ENCODE results near the gene LIME1. TPM values are rescaled to one million over a fixed set of nuclear protein-coding genes. Genes with fewer than 3 reads are reported as not detected.

LIME1 gene
- total and polyA plus RNA-seq, 9 of the 15 experiments (the other 6 are each of a cell fraction or from before 2014, with no cell fraction given) = 0.11 to 17.1 (median 2.8) TPM; not detected in 2

DNA sequence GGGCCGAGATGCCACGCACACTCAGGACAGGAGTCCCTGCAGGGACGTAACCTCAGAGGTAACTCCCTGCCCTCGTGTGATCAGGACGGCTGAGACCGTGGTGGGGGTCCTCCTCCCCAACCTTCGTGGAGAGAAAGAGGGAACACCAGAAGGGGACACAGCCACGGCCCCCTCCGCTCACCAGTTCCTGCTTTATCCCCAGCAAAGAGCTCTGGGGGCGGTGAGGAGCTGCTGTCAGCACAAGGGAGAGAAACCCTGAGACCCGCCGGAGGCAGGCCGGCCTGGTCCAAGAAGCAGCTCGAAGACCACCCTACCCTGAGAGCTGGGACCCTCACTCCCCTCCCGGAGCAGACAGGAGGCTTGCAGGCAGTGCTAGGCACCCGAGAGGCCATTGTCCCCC is 47.5 kb downstream of the LIME1 start:
- intact Hi-C loops (cut with micrococcal nuclease) (loop anchor here (10.0 kb wide), 2 partner anchors 79 to 191 kb away; partner anchors contain the start of genes ARFRP1, SAMD10 and ZGPAT), in situ Hi-C loops (cut with MboI) (no loop called here)
- Histone ChIP-seq H3K27ac (ENCODE audit: extremely low read depth, low read depth, low read length) (no peak overlapping the region), H3K36me3 (ENCODE audit: control insufficient read depth, insufficient read depth, low read length) (no peaks in the 10 kb centered on the region), H3K27me3 (ENCODE audit: control insufficient read depth in 2 of 2, insufficient read depth in 2 of 2, low read length in 2 of 2) (no peaks in the 10 kb centered on the region), H3K9me3 (replicated peaks; ENCODE audit: control insufficient read depth, insufficient read depth, low read depth, low read length) (no peaks in the 10 kb centered on the region), H3K4me2 (ENCODE audit: insufficient read depth, low read length) (no peak overlapping the region), H3K9me1 (ENCODE audit: control insufficient read depth, insufficient read depth, low read length) (no peaks in the 10 kb centered on the region), H4K20me1 (replicated peaks; ENCODE audit: control insufficient read depth, insufficient read depth, low read length) (no peaks in the 10 kb centered on the region), H2AFZ (ENCODE audit: low read depth, low read length) (no peak overlapping the region), H3K4me3 (no peak overlapping the region), H3K4me1 (replicated peaks in 1 of 2; ENCODE audit: control insufficient read depth in 2 of 2, insufficient read depth in 2 of 2, low read length in 2 of 2) (peaks cover 0 to 19% of the 10 kb centered on the region in 2 experiments; a peak in 2 of 5 replicates), H3K9ac (ENCODE audit: insufficient read depth in 1 of 2, low read depth in 2 of 2, low read length in 2 of 2) (peak overlapping the region in 1 of 2 experiments; percentile 19; a peak in 2 of 4 replicates), H3K79me2 (ENCODE audit: control insufficient read depth, insufficient read depth, low read length) (no peaks in the 10 kb centered on the region)
- 28% methylated on average over 13 of the region's 16 CpGs for WGBS (ENCODE audit: insufficient coverage, low coverage, missing lambda C conversion rate)
- DNase-seq (ENCODE audit: extremely low read depth in 1 of 4, low spot score in 3 of 4) (no peak), FAIRE-seq (no peak), ATAC-seq (no peak)
- BruUV-seq (replicated peaks) = no TSS peak
- CTCF ChIA-PET (ENCODE audit: low intra/inter-chr PET ratio) = no interaction called here
- POLR2A ChIA-PET = interaction anchor here (0.6 to 1.1 kb wide), 5 partner anchors 11 to 81 kb away, joined by 3 to 4 read pairs (median 3); partner anchors contain the start of gene TPD52L2
- TF ChIP-seq E2F6 (IDR thresholded peaks at IDR 0.05; ENCODE audit: borderline replicate concordance in 1 of 2, extremely low read depth in 1 of 2, insufficient read depth in 1 of 2, insufficient read length in 1 of 2, low read depth in 1 of 2, low read length in 1 of 2, poor library complexity in 1 of 2, severe bottlenecking in 1 of 2) (no peak), ZBTB43 (CRISPR knock-in tag; IDR thresholded peaks at IDR 0.05) (no peak), ZNF263 (CRISPR knock-in tag; IDR thresholded peaks at IDR 0.05; ENCODE audit: borderline replicate concordance) (no peak), MEIS2 (IDR thresholded peaks at IDR 0.05; ENCODE audit: partially characterized antibody) (no peak), ZNF57 (CRISPR knock-in tag; IDR thresholded peaks at IDR 0.05) (no peak), ZNF431 (CRISPR knock-in tag; IDR thresholded peaks at IDR 0.05) (no peak), CEBPB (tag; IDR thresholded peaks at IDR 0.05) (no peak), MAFF (IDR thresholded peaks at IDR 0.05; ENCODE audit: low read length) (no peak), DDX20 (tag; IDR thresholded peaks at IDR 0.05; ENCODE audit: low read depth) (no peak), LARP7 (IDR thresholded peaks at IDR 0.05) (no peak), ZNF232 (CRISPR knock-in tag; IDR thresholded peaks at IDR 0.05) (no peak), ZNF583 (CRISPR knock-in tag; IDR thresholded peaks at IDR 0.05) (no peak), ASH1L (IDR thresholded peaks at IDR 0.05; ENCODE audit: borderline replicate concordance, low read depth, partially characterized antibody) (no peak), NFIX (CRISPR knock-in tag; IDR thresholded peaks at IDR 0.05; ENCODE audit: low read depth) (no peak), ZNF830 (CRISPR knock-in tag; IDR thresholded peaks at IDR 0.05) (no peak), KDM5B (IDR thresholded peaks at IDR 0.05; ENCODE audit: insufficient replicate concordance, low read depth, low read length) (no peak), ATF7 (IDR thresholded peaks at IDR 0.05) (no peak)
- TF ChIP-seq, protein P1, sequence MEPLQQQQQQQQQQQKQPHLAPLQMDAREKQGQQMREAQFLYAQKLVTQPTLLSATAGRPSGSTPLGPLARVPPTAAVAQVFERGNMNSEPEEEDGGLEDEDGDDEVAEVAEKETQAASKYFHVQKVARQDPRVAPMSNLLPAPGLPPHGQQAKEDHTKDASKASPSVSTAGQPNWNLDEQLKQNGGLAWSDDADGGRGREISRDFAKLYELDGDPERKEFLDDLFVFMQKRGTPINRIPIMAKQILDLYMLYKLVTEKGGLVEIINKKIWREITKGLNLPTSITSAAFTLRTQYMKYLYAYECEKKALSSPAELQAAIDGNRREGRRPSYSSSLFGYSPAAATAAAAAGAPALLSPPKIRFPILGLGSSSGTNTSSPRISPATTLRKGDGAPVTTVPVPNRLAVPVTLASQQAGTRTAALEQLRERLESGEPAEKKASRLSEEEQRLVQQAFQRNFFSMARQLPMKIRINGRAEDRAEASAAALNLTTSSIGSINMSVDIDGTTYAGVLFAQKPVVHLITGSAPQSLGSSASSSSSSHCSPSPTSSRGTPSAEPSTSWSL (CRISPR knock-in tag; IDR thresholded peaks at IDR 0.05; ENCODE audit: borderline replicate concordance) = no peak
